Activated CD4-positive, alpha-beta memory T cell treated with anti-CD3 and anti-CD28 coated beads, Interleukin-2, amount 10 ng/mL, durations not matched to agents 7 days and 5 days (primary cell): ENCODE data around the gene GIPR. TPM values are rescaled to one million over a fixed set of nuclear protein-coding genes. Genes with fewer than 3 reads are reported as not detected.
"Not testable (repeated sequence)": the region's sequence is repeated elsewhere in the genome, so short reads cannot be mapped to it uniquely, and the experiment has no call there.

ENCODE experiments used
- CTCF ChIA-PET: fragments of 350-600 bp; sonication (Branson Sonifier 250); formaldehyde crosslinking; loops from one replicate; lab custom pipeline; 2021; ENCODE audit warnings: antibody characterized with exemption, inconsistent platforms; lab: Charles Lee
- POLR2A ChIA-PET: fragments of 350-600 bp; sonication (Branson Sonifier 250); formaldehyde crosslinking; loops from one replicate; lab custom pipeline; 2021; ENCODE audit warnings: antibody characterized with exemption; lab: Charles Lee
- DNase-seq: peaks from one replicate; pipeline ENCODE4 v3.0.0-alpha.2; 2020
- H3K27ac Mint-ChIP-seq: one replicate; pipeline ENCODE4 v1.8.0; 2021; ENCODE audit warnings: mild to moderate bottlenecking, mixed read lengths
- H3K27me3 Mint-ChIP-seq: one replicate; pipeline ENCODE4 v1.8.0; 2021; ENCODE audit warnings: mixed read lengths
- H3K36me3 Mint-ChIP-seq: one replicate; pipeline ENCODE4 v1.8.0; 2021; ENCODE audit warnings: low read depth, mixed read lengths
- H3K4me1 Mint-ChIP-seq: one replicate; pipeline ENCODE4 v1.8.0; 2021; ENCODE audit warnings: mixed read lengths
- H3K4me3 Mint-ChIP-seq: one replicate; pipeline ENCODE4 v1.8.0; 2021; ENCODE audit warnings: mild to moderate bottlenecking, mixed read lengths
- H3K9me3 Mint-ChIP-seq: one replicate; pipeline ENCODE4 v1.8.0; 2021; ENCODE audit warnings: mixed read lengths
- total RNA-seq, 2 experiments: library from RNA; stranded (reverse); gene quantifications; one replicate each; pipeline ENCODE4 v1.2.3, GENCODE V29; 2021

The GIPR gene
- total RNA-seq = 10 to 100 TPM; 11.4 to 12.3 TPM

- no peaks in the 10 kb centered on the region for H3K36me3 Mint-ChIP-seq
- peak within 1 kb of the TSS; percentile 81 for H3K4me3 Mint-ChIP-seq
- H3K4me1 Mint-ChIP-seq = peaks cover 47% of the 10 kb centered on the region
- peak within 1 kb of the TSS; percentile 56 for H3K27ac Mint-ChIP-seq
- ChIA-PET POLR2A (interaction anchor here (1.0 to 2.3 kb wide), 2 partner anchors 10 to 22 kb away, joined by 4 to 6 read pairs; no protein-coding TSS in a partner anchor), CTCF (interaction anchor here (0.6 to 2.8 kb wide), 2 partner anchors 26 to 983 kb away, joined by 3 to 10 read pairs; no protein-coding TSS in a partner anchor)
- H3K27me3 Mint-ChIP-seq = peaks cover 27% of the 10 kb centered on the region
- peak; percentile 75 for DNase-seq
- no peaks in the 10 kb centered on the region for H3K9me3 Mint-ChIP-seq
Measured at GRCh38 chr19:45667620-45668341, at the start of gene GIPR. Gene GIPR, plus strand, starts transcription at chr19:45668221. Its CDS starts 1,300 bp downstream, at chr19:45669521.

- CTCF ChIA-PET = interaction anchor here (1.3 kb wide), 1 partner anchor 63 kb away, joined by 4 read pairs; no protein-coding TSS in a partner anchor
- Mint-ChIP-seq H3K36me3 (peaks cover 66% of the 10 kb centered on the region), H3K27ac (no peak overlapping the region)
Measured at GRCh38 chr19:45621389-45621788, 46.6 kb upstream of the GIPR start.

GRCh38 chr19:45621976-45622503 is 46.0 kb upstream of the GIPR start:
- POLR2A ChIA-PET = interaction anchor here (1.2 kb wide), 1 partner anchor 20 kb away, joined by 3 read pairs; no protein-coding TSS in a partner anchor
- no peaks in the 10 kb centered on the region for H3K27me3 Mint-ChIP-seq
- H3K36me3 Mint-ChIP-seq = peaks cover 60% of the 10 kb centered on the region
- no peak for DNase-seq
- H3K4me1 Mint-ChIP-seq = no peaks in the 10 kb centered on the region
- H3K9me3 Mint-ChIP-seq = no peaks in the 10 kb centered on the region
- CTCF ChIA-PET = no interaction called here
- no peak overlapping the region for H3K27ac Mint-ChIP-seq
- no peak overlapping the region for H3K4me3 Mint-ChIP-seq

More at GRCh38 chr19:45621389-45621788, 46.6 kb upstream of the GIPR start:
- no peak overlapping the region for H3K4me3 Mint-ChIP-seq
- DNase-seq = no peak
- H3K4me1 Mint-ChIP-seq = no peaks in the 10 kb centered on the region
- no peaks in the 10 kb centered on the region for H3K9me3 Mint-ChIP-seq
- no peaks in the 10 kb centered on the region for H3K27me3 Mint-ChIP-seq
- POLR2A ChIA-PET = interaction anchor here (1.2 kb wide), 1 partner anchor 21 kb away, joined by 3 read pairs; no protein-coding TSS in a partner anchor

- Mint-ChIP-seq H3K4me1 (no peaks in the 10 kb centered on the region), H3K4me3 (no peak overlapping the region), H3K27ac (no peak overlapping the region), H3K9me3 (no peaks in the 10 kb centered on the region), H3K27me3 (no peaks in the 10 kb centered on the region), H3K36me3 (peaks cover 60% of the 10 kb centered on the region)
- CTCF ChIA-PET = no interaction called here
- no peak for DNase-seq
- POLR2A ChIA-PET = no interaction called here
Measured at GRCh38 chr19:45623984-45624383, 44.0 kb upstream of the GIPR start.

GRCh38 chr19:45628219-45628618 is 39.8 kb upstream of the GIPR start:
- H3K27ac Mint-ChIP-seq, DNase-seq, H3K9me3 Mint-ChIP-seq, CTCF ChIA-PET, H3K27me3 Mint-ChIP-seq, H3K4me3 Mint-ChIP-seq: not testable (repeated sequence)
- POLR2A ChIA-PET = interaction anchor here (1.3 kb wide), 1 partner anchor 14 kb away, joined by 3 read pairs; no protein-coding TSS in a partner anchor
- H3K4me1 Mint-ChIP-seq = peaks cover 18% of the 10 kb centered on the region
- H3K36me3 Mint-ChIP-seq = peaks cover 51% of the 10 kb centered on the region

- no peaks in the 10 kb centered on the region for H3K9me3 Mint-ChIP-seq
- H3K27me3 Mint-ChIP-seq = no peaks in the 10 kb centered on the region
- H3K36me3 Mint-ChIP-seq = peaks cover 40% of the 10 kb centered on the region
- H3K4me3 Mint-ChIP-seq = no peak overlapping the region
- DNase-seq = no peak
- peaks cover 18% of the 10 kb centered on the region for H3K4me1 Mint-ChIP-seq
- H3K27ac Mint-ChIP-seq = peak overlapping the region; percentile 47
- CTCF ChIA-PET = interaction anchor here (3.6 kb wide), 1 partner anchor 12 kb away, joined by 17 read pairs; no protein-coding TSS in a partner anchor
- POLR2A ChIA-PET = interaction anchor here (4.3 kb wide), 1 partner anchor 12 kb away, joined by 21 read pairs; the partner anchor contains the start of gene EML2
Measured at GRCh38 chr19:45629704-45630103, 38.3 kb upstream of the GIPR start.

- H3K4me1 Mint-ChIP-seq = peaks cover 18% of the 10 kb centered on the region
- CTCF ChIA-PET = interaction anchor here (0.6 to 3.6 kb wide), 4 partner anchors 12 to 51 kb away, joined by 3 to 17 read pairs (median 6); no protein-coding TSS in a partner anchor
- H3K9me3 Mint-ChIP-seq = no peaks in the 10 kb centered on the region
- H3K27ac Mint-ChIP-seq = no peak overlapping the region
- no peaks in the 10 kb centered on the region for H3K27me3 Mint-ChIP-seq
- H3K36me3 Mint-ChIP-seq = peaks cover 37% of the 10 kb centered on the region
- DNase-seq = no peak
- POLR2A ChIA-PET = interaction anchor here (0.6 to 4.3 kb wide), 3 partner anchors 11 to 47 kb away, joined by 3 to 21 read pairs (median 3); partner anchors contain the start of gene EML2
- H3K4me3 Mint-ChIP-seq = no peak overlapping the region
Measured at GRCh38 chr19:45630463-45630862, 37.6 kb upstream of the GIPR start.

- Mint-ChIP-seq H3K4me1 (peaks cover 25% of the 10 kb centered on the region), H3K9me3 (no peaks in the 10 kb centered on the region), H3K36me3 (peaks cover 29% of the 10 kb centered on the region), H3K4me3 (no peak overlapping the region), H3K27me3 (no peaks in the 10 kb centered on the region), H3K27ac (no peak overlapping the region)
- peak; percentile 56 for DNase-seq
- ChIA-PET CTCF (interaction anchor here (3.6 kb wide), 1 partner anchor 9 kb away, joined by 17 read pairs; no protein-coding TSS in a partner anchor), POLR2A (interaction anchor here (4.3 kb wide), 1 partner anchor 9 kb away, joined by 21 read pairs; the partner anchor contains the start of gene EML2)
Measured at GRCh38 chr19:45632468-45633196, 35.4 kb upstream of the GIPR start.

GRCh38 chr19:45636275-45636674 is 31.7 kb upstream of the GIPR start:
- H3K4me1 Mint-ChIP-seq = peaks cover 40% of the 10 kb centered on the region
- POLR2A ChIA-PET = no interaction called here

GRCh38 chr19:45636902-45637301 is 31.1 kb upstream of the GIPR start:
- Mint-ChIP-seq H3K27me3 (no peaks in the 10 kb centered on the region), H3K27ac (peak overlapping the region; percentile 35), H3K4me1 (peaks cover 46% of the 10 kb centered on the region), H3K4me3 (no peak overlapping the region), H3K9me3 (no peaks in the 10 kb centered on the region), H3K36me3 (peaks cover 23% of the 10 kb centered on the region)
- CTCF ChIA-PET = interaction anchor here (0.7 kb wide), 1 partner anchor 24 kb away, joined by 4 read pairs; no protein-coding TSS in a partner anchor
- POLR2A ChIA-PET = no interaction called here
- DNase-seq = no peak

More at GRCh38 chr19:45636275-45636674, 31.7 kb upstream of the GIPR start:
- H3K27ac Mint-ChIP-seq = no peak overlapping the region
- no peaks in the 10 kb centered on the region for H3K9me3 Mint-ChIP-seq
- CTCF ChIA-PET = no interaction called here
- DNase-seq = no peak
- H3K36me3 Mint-ChIP-seq = peaks cover 23% of the 10 kb centered on the region
- H3K4me3 Mint-ChIP-seq = no peak overlapping the region
- H3K27me3 Mint-ChIP-seq = no peaks in the 10 kb centered on the region

- H3K27ac Mint-ChIP-seq = peak overlapping the region; percentile 26
- peaks cover 17% of the 10 kb centered on the region for H3K36me3 Mint-ChIP-seq
- no peaks in the 10 kb centered on the region for H3K9me3 Mint-ChIP-seq
- peaks cover 47% of the 10 kb centered on the region for H3K4me1 Mint-ChIP-seq
- ChIA-PET POLR2A (interaction anchor here (3.1 to 5.8 kb wide), 2 partner anchors 22 to 54 kb away, joined by 8 to 85 read pairs; partner anchors contain the start of gene OPA3), CTCF (interaction anchor here (1.2 to 2.0 kb wide), 6 partner anchors 32 to 199 kb away, joined by 4 to 9 read pairs (median 5); partner anchors contain the start of gene QPCTL)
- DNase-seq = no peak
- H3K4me3 Mint-ChIP-seq = peak overlapping the region; percentile 97
- H3K27me3 Mint-ChIP-seq = no peaks in the 10 kb centered on the region
Measured at GRCh38 chr19:45637890-45638667, 29.9 kb upstream of the GIPR start.
